ENCODE results near the gene IRS2. TPM values are rescaled to one million over a fixed set of nuclear protein-coding genes. Genes with fewer than 3 reads are reported as not detected.

Gene IRS2
- total RNA-seq, 1 experiment from 2014 or later: 9.2 TPM

- POLR2A ChIA-PET: no interaction called here
- Histone ChIP-seq H3K27me3 (ENCODE audit: insufficient read depth, low read length) (no peaks in the 10 kb centered on the region), H4K20me1 (ENCODE audit: insufficient read depth) (no peaks in the 10 kb centered on the region), H3K4me1 (ENCODE audit: control insufficient read depth in 1 of 2, insufficient read depth in 2 of 2, low read length in 2 of 2) (no peaks in the 10 kb centered on the region), H3K9me3 (ENCODE audit: control insufficient read depth in 1 of 2, insufficient read depth in 1 of 2, low read depth in 1 of 2, low read length in 2 of 2) (no peaks in the 10 kb centered on the region), H3K9me2 (ENCODE audit: insufficient read depth) (no peaks in the 10 kb centered on the region), H3K4me3 (replicated peaks in 1 of 2; ENCODE audit: low read depth in 1 of 2, low read length in 2 of 2) (no peak overlapping the region), H3K27ac (ENCODE audit: low read depth, low read length) (no peak overlapping the region), H2AFZ (ENCODE audit: low read depth, low read length, poor library complexity, severe bottlenecking) (no peak overlapping the region), H3K4me2 (ENCODE audit: low read length) (no peak overlapping the region), H3K36me3 (ENCODE audit: control insufficient read depth in 1 of 2, insufficient read depth in 2 of 2, low read length in 2 of 2) (no peaks in the 10 kb centered on the region), H3K79me2 (ENCODE audit: insufficient read depth, low read length) (no peaks in the 10 kb centered on the region), H3K9ac (ENCODE audit: low read length) (no peak overlapping the region)
- no TSS peak for BruUV-seq (replicated peaks)
- intact Hi-C loops (cut with micrococcal nuclease): no loop called here
- TF ChIP-seq SP1 (IDR thresholded peaks at IDR 0.05; ENCODE audit: low read depth) (no peak), ZBTB33 (IDR thresholded peaks at IDR 0.05; ENCODE audit: extremely low read depth, insufficient replicate concordance, low read length) (no peak), RAD21 (IDR thresholded peaks at IDR 0.05; ENCODE audit: low read depth) (no peak), SRF (IDR thresholded peaks at IDR 0.05; ENCODE audit: low read depth) (no peak), EZH2phosphoT487 (IDR thresholded peaks at IDR 0.05; ENCODE audit: borderline replicate concordance) (no peak), REST (IDR thresholded peaks at IDR 0.05; ENCODE audit: low read depth) (no peak), JUND (IDR thresholded peaks at IDR 0.05) (no peak), FOSL1 (IDR thresholded peaks at IDR 0.05; ENCODE audit: low read depth) (no peak), ATF3 (IDR thresholded peaks at IDR 0.05) (no peak)
- DNase-seq (ENCODE audit: low read depth, low spot score): no peak
- no peak for ATAC-seq
- RAD21 ChIA-PET (ENCODE audit: low non-redundant PET in 1 of 2, low total read pairs in 2 of 2, uncharacterized antibody in 2 of 2, unreplicated experiment in 2 of 2): no interaction called here
- CTCF ChIA-PET: no interaction called here
Measured at GRCh38 chr13:109727251-109727650, 59.1 kb downstream of the IRS2 start.
